HG02759 (cell line): ENCODE results near the gene TBC1D9B.
A peak's percentile ranks its signal among the peaks of the same experiment; 100 is the strongest.

Experiments used
- ATAC-seq: cut with Tn5 transposase; IDR thresholded peaks from one replicate; pipeline ENCODE4 v1.9.1; 2021; ENCODE audit warnings: mild to moderate bottlenecking, moderate library complexity; ENCODE audit not compliant: unreplicated experiment

The TBC1D9B gene

GRCh38 chr5:179822059-179822432 lies 85.7 kb downstream of the TBC1D9B start:
- ATAC-seq, result no peak

- ATAC-seq, result peak; percentile 43
Measured at GRCh38 chr5:179821298-179822058, 86.2 kb downstream of the TBC1D9B start.

- peak; percentile 43 for ATAC-seq
Measured at GRCh38 chr5:179820483-179821297, 87.0 kb downstream of the TBC1D9B start, which contains the start of gene SQSTM1. Gene SQSTM1, plus strand, starts transcription at chr5:179820905. Its CDS starts 32 bp downstream, at chr5:179820937.

GRCh38 chr5:179820127-179820482 lies 87.6 kb downstream of the TBC1D9B start:
- ATAC-seq, result no peak

DNA sequence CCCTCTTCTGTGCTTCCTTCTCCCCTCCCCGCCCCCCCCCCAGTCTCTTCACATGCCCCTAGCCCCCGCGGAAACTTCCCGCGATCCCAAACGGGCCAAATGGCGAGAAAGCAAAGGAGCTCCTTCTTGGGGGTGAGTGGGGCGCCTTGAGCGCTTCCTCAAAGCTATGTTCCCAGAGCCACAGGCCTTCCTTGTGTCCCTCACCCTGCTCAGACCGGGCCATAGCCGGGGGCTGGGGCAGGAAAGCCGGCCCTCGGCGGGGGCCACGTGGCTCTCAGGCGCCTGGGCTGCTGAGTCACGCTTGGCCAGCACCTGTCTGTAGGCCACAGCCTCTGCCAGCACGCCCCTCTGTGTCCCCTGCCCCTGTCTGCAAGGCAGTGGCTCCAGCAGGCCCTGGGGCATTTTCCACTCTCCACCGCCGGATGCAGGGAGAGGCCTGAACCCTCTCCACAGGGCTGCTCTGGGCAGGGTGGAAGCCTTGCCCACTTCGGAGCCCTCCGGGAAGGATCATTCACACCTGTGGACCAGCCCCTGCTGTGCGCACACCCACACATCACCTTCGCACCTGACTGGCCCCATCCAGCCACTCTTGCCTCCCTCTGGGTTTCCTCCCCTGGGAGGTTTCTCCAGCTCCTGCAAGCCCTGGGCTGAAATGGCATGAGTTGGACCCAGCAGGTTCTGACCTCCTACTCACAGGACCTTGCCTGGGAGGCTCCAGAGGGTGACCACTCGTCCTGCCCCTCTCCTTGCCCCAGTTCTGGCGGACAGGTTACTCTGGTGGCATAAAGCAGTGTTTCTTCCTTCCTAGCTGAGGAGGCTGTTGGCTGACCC lies 88.2 kb downstream of the TBC1D9B start:
- peak; percentile 23 for ATAC-seq

GRCh38 chr5:179818746-179819295 lies 88.9 kb downstream of the TBC1D9B start:
- peak; percentile 70 for ATAC-seq

- ATAC-seq, result no peak
Measured at GRCh38 chr5:179817890-179818745, 89.6 kb downstream of the TBC1D9B start.

DNA sequence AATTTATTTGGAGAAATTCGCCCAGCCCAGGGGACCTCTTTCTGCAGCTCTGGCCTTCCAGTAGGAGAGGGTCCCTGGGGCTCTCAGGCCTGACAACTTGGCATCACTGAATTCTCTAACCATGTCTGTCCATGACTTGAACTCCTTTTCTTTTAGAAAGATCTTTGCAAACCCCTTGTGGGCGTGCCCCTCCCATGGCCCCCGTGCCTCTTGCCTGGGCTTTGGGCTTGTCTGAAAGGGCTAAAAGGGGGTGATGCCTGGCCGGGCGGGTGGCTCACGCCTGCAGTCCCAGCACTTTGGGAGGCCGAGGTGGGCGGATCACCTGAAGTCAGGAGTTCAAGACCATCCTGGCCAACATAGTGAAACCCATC lies 90.2 kb downstream of the TBC1D9B start:
- no peak for ATAC-seq

GRCh38 chr5:179816796-179817469 lies 90.8 kb downstream of the TBC1D9B start:
- no peak for ATAC-seq

DNA sequence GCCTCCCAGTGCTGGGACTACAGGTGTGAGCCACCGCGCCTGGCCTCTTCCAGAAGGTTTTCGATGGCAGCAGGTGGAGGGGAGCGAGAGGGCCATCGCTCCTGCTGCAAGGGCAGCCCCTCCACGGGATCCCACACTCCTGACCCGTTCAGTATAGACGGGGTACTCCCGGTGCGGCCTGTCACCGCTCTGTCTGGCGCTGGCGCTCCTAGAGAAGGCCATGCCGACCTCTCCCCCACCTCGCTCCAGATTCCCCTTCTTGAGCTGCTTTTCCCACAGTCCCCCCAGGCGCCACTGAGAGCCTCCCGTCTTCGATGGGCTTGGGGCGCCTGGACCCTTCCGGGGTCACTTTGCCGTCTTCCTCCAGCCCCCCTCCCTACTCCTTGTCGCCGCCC lies 91.3 kb downstream of the TBC1D9B start:
- ATAC-seq, result no peak

DNA sequence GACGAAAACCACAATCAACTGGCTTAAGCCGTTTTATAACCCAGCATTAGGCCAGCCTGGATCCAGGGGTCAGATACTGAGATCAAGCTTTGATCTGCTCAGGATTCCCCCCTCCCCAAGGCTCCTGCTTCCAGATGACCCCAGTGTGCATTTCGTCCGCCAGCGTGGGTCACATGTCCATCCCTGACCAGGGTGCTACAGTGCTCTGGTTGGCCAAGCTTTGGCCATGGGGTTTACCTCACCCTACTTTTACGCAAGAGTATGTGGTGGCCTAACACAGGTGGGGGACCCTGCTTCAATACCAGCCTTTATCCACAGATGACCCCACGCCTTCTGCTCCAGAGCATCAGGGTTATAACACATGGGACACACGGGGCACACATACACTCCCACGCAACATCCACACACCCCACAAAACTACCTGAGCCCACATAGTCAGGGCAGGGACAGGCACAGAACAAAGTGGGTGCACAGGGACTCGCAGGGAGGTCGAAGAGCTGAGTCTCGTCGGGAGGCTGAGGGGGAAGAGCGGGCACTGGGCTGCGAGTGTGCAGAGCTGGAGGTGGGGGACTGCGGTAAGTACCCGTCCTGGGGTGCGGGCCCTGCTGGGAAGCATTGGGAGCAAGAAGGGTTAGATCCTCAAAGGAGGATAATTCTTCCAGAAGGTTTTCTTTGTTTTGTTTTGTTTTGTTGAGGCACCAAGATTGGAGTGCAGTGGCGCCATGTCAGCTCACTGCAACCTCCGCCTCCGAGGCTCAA lies 92.0 kb downstream of the TBC1D9B start:
- no peak for ATAC-seq

- no peak for ATAC-seq
Measured at GRCh38 chr5:179814090-179814489, 93.6 kb downstream of the TBC1D9B start.

GRCh38 chr5:179812997-179813607 lies 94.6 kb downstream of the TBC1D9B start:
- ATAC-seq, result no peak

GRCh38 chr5:179812135-179812825 lies 95.4 kb downstream of the TBC1D9B start:
- ATAC-seq, result no peak
